Astrocyte of the cerebellum (primary cell): ENCODE measurements around the gene WDR26.

ENCODE experiments used
- DNase-seq: peaks from one replicate; pipeline ENCODE4 v3.0.0-alpha.2; 2011; ENCODE audit warnings: low read depth
- H3K4me3 ChIP-seq: 2 replicates; pipeline ENCODE4 v1.5.1; 2011; ENCODE audit warnings: mild to moderate bottlenecking, low read depth, low read length, moderate library complexity
- in situ Hi-C: cut with HindIII; loops from 2 replicates; pipeline ENCODE4 v1.10.0; 2017; ENCODE audit warnings: low sequenced_read_pairs
- TF ChIP-seq, protein P1 (sequence below): IDR thresholded peaks from 2 replicates; pipeline ENCODE4 v1.5.1; 2012; ENCODE audit warnings: low read length, low read depth, moderate library complexity, mild to moderate bottlenecking; ENCODE audit errors: missing control alignments

The WDR26 gene

DNA sequence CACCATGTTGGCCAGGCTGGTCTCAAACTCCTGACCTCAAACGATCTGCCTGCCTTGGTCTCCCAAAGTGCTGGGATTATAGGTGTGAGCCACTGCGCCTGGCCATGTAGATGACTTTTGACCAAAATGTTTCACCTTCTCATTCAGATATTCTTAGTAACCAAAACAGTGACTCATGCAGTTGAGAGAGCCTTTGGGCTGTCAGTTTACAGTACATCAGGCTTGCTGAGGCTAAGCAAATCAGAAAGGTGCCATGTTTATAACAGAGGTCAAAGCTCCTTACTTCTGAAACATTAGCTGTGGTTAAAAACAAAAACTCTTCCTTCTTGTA, 57.0 kb downstream of the WDR26 start:
- H3K4me3 ChIP-seq: no peak overlapping the region
- DNase-seq: no peak
- TF ChIP-seq, protein P1, sequence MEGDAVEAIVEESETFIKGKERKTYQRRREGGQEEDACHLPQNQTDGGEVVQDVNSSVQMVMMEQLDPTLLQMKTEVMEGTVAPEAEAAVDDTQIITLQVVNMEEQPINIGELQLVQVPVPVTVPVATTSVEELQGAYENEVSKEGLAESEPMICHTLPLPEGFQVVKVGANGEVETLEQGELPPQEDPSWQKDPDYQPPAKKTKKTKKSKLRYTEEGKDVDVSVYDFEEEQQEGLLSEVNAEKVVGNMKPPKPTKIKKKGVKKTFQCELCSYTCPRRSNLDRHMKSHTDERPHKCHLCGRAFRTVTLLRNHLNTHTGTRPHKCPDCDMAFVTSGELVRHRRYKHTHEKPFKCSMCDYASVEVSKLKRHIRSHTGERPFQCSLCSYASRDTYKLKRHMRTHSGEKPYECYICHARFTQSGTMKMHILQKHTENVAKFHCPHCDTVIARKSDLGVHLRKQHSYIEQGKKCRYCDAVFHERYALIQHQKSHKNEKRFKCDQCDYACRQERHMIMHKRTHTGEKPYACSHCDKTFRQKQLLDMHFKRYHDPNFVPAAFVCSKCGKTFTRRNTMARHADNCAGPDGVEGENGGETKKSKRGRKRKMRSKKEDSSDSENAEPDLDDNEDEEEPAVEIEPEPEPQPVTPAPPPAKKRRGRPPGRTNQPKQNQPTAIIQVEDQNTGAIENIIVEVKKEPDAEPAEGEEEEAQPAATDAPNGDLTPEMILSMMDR: no peak
- in situ Hi-C loops: no loop called here

GRCh38 chr1:224375059-224375458, 59.5 kb downstream of the WDR26 start:
- H3K4me3 ChIP-seq: no peak overlapping the region
- in situ Hi-C loops: no loop called here
- TF ChIP-seq, protein P1: no peak
- DNase-seq: no peak

DNA sequence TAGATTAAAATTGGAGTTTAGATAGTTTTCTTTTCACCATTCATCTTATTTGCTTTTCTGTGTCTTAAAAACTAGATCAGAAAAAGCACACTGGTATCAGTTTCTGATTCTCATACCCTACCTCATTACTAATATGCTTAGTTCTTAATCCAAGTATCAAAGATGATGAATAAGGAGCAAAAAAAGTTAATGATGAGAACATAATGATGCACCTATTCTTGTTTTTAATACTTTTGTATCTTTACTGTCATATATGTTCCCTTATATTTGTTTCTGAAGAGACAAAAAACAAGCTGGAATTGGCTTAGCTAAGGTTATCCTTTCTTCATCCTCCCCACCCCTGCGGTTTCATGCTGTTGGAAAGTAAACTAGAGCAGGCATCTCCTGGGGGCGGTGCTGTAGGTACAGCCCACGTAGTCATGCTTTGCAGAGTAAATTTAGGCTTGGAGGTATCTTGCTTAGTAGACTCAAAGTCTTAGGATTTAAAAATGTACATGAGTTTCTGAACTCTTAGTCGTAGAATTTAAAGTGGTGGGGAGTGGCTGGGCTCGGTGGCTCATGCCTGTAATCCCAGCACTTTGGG, 61.5 kb downstream of the WDR26 start:
- in situ Hi-C loops: no loop called here

GRCh38 chr1:224368409-224368808, 66.2 kb downstream of the WDR26 start:
- TF ChIP-seq, protein P1: no peak
- DNase-seq: no peak
- in situ Hi-C loops: loop anchor here (5.0 kb wide), 1 partner anchor 59 kb away; no protein-coding TSS in a partner anchor
- no peak overlapping the region for H3K4me3 ChIP-seq

More for the DNA sequence above, 61.5 kb downstream of the WDR26 start:
- no peak overlapping the region for H3K4me3 ChIP-seq
- DNase-seq: no peak
- TF ChIP-seq, protein P1: no peak

GRCh38 chr1:224359207-224359606, 75.4 kb downstream of the WDR26 start:
- TF ChIP-seq, protein P1: no peak
- in situ Hi-C loops: no loop called here
- no peak overlapping the region for H3K4me3 ChIP-seq
- DNase-seq: no peak

DNA sequence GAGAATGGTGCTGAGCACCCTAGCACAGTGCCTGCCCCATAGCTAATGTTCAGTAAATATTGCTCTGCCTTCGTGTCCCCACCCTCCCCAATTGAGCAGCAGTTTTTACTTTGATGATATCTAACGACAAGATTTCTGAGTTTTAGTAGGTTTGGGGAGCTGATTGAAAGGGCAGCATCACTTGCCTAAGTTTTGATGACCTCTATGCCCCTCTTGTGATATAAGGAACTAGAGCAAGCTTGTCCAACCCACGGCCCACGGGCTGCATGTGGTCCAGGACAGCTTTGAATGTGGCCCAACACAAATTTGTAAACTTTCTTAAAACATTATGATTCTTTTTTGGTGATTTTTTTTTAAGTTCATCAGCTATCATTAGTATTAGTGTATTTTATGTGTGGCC, 76.4 kb downstream of the WDR26 start:
- peak overlapping the region; percentile 85 for H3K4me3 ChIP-seq
- DNase-seq: no peak
- TF ChIP-seq, protein P1: no peak
- in situ Hi-C loops: no loop called here
